AG09309 (cell line): ENCODE measurements around the gene OPN3.

ENCODE experiments used
- DNase-seq: peaks from one replicate; pipeline ENCODE4 v3.0.0-alpha.2; 2010; ENCODE audit warnings: low read depth
- H3K4me3 ChIP-seq: 2 replicates; pipeline ENCODE4 v1.5.1; 2011; ENCODE audit warnings: mild to moderate bottlenecking, low read depth, low read length, moderate library complexity; ENCODE audit not compliant: control insufficient read depth
- CTCF ChIP-seq: IDR thresholded peaks from 2 replicates; pipeline ENCODE4 v1.5.1; 2011; ENCODE audit warnings: mild to moderate bottlenecking, low read depth, low read length, inconsistent platforms; ENCODE audit not compliant: insufficient read depth, control insufficient read depth; ENCODE audit errors: missing control alignments

Gene OPN3

GRCh38 chr1:241679404-241679803, 39.2 kb upstream of the OPN3 start:
- DNase-seq, result no peak
- no peak for TF ChIP-seq CTCF
- H3K4me3 ChIP-seq, result no peak overlapping the region

- no peak for TF ChIP-seq CTCF
- no peak overlapping the region for H3K4me3 ChIP-seq
- DNase-seq, result no peak
These were observed 38.4 kb upstream of the OPN3 start for GRCh38 chr1:241678536-241678935.

GRCh38 chr1:241677201-241677600, 37.0 kb upstream of the OPN3 start:
- H3K4me3 ChIP-seq, result no peak overlapping the region
- no peak for DNase-seq
- no peak for TF ChIP-seq CTCF

DNA sequence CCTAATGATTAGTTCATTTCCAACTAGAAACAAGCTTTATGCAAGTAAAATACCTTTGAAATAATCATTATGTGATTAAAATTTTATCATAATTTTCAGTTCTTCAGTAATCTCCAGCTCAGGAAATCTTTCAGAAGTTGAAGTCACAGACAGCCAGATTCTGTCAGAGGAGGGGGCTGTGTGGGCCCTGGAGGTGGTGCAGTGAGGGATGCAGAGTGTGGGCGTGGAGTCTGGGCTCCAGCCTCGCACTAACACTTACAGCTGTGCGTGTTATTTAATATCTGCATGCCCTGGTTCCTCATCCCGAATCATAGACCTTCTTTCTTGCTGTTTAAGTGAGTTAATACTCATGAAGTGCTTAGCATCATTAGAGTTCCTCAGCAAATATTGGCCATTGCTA, 35.8 kb upstream of the OPN3 start:
- H3K4me3 ChIP-seq, result no peak overlapping the region
- no peak for DNase-seq
- no peak for TF ChIP-seq CTCF

DNA sequence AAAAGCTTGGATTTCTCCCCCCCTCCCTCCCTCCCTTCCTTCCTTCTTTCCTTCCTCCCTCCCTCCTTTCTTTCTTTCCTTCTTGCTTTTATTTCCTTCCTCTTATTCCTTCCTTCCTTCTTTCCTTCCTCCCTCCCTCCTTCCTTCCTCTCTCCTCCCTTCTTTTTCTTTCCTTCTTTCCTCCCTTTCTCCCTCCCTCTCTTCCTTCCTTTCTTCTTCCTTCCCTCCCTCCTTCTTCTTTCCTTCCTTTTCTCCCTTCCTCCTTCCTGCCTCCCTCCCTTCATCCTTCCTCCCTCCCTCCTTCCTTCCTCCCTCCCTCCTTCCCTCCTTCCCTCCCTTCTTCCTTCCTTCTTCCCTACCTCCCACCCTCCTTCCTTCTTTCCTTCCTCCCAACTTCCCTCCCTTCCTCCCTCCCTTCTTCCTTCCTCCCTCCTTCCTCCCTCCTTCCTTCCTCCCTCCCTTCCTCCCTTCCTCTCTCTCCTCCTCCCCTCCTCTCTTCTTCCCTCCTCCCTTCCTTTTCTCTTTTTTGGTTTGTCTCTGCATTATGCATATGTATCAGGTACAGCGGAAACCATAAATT, 34.7 kb upstream of the OPN3 start:
- no peak for TF ChIP-seq CTCF
- no peak overlapping the region for H3K4me3 ChIP-seq
- DNase-seq, result no peak

- no peak for DNase-seq
- TF ChIP-seq CTCF, result no peak
- H3K4me3 ChIP-seq, result no peak overlapping the region
These were observed 32.1 kb upstream of the OPN3 start for GRCh38 chr1:241672301-241672700.

GRCh38 chr1:241666419-241666818, 26.2 kb upstream of the OPN3 start:
- no peak for TF ChIP-seq CTCF
- DNase-seq, result no peak
- no peak overlapping the region for H3K4me3 ChIP-seq
